T-helper 1 cell treated with Interleukin-12 subunit alpha and Interleukin-12 subunit beta and Interleukin-4 antibody, amounts not matched to agents 30 μg/mL and 1 μg/mL, for 36 hours (primary cell): ENCODE measurements around the gene FTCDNL1.

Source experiments
- H3K27ac Mint-ChIP-seq: one replicate; pipeline ENCODE4 v1.8.0; 2021; ENCODE audit warnings: mild to moderate bottlenecking, mixed read lengths
- H3K27me3 Mint-ChIP-seq: one replicate; pipeline ENCODE4 v1.8.0; 2021; ENCODE audit warnings: low read depth, mixed read lengths
- H3K36me3 Mint-ChIP-seq: one replicate; pipeline ENCODE4 v1.8.0; 2021; ENCODE audit warnings: low read depth, mixed read lengths
- H3K4me1 Mint-ChIP-seq: one replicate; pipeline ENCODE4 v1.8.0; 2021; ENCODE audit warnings: low read depth, mixed read lengths
- H3K4me3 Mint-ChIP-seq: one replicate; pipeline ENCODE4 v1.8.0; 2021; ENCODE audit warnings: mild to moderate bottlenecking, moderate library complexity, mixed read lengths
- H3K9me3 Mint-ChIP-seq: one replicate; pipeline ENCODE4 v1.8.0; 2021; ENCODE audit warnings: mixed read lengths

FTCDNL1 gene

GRCh38 chr2:199716807-199717586 lies 134.0 kb downstream of the FTCDNL1 start:
- H3K36me3 Mint-ChIP-seq: no peaks in the 10 kb centered on the region
- no peak overlapping the region for H3K27ac Mint-ChIP-seq
- H3K27me3 Mint-ChIP-seq: no peaks in the 10 kb centered on the region
- no peak overlapping the region for H3K4me3 Mint-ChIP-seq
- no peaks in the 10 kb centered on the region for H3K4me1 Mint-ChIP-seq
- H3K9me3 Mint-ChIP-seq: no peaks in the 10 kb centered on the region

GRCh38 chr2:199713746-199714145 lies 137.2 kb downstream of the FTCDNL1 start:
- Mint-ChIP-seq H3K36me3 (no peaks in the 10 kb centered on the region), H3K27me3 (peaks cover 3% of the 10 kb centered on the region), H3K27ac (no peak overlapping the region), H3K4me3 (no peak overlapping the region), H3K9me3 (no peaks in the 10 kb centered on the region), H3K4me1 (no peaks in the 10 kb centered on the region)

GRCh38 chr2:199710551-199710950 lies 140.4 kb downstream of the FTCDNL1 start:
- Mint-ChIP-seq H3K4me1 (peaks cover 1% of the 10 kb centered on the region), H3K27ac (no peak overlapping the region), H3K36me3 (no peaks in the 10 kb centered on the region), H3K9me3 (no peaks in the 10 kb centered on the region), H3K4me3 (no peak overlapping the region), H3K27me3 (peaks cover 3% of the 10 kb centered on the region)
